HEK293 (cell line): ENCODE measurements around the gene CISD1.

Experiments used
- CTCF ChIA-PET: fragments of 350-600 bp; formaldehyde crosslinking; extraction: SDS; loops from one replicate; lab custom pipeline; 2021; ENCODE audit warnings: antibody characterized with exemption; lab: Yijun Ruan, JAX
- POLR2A ChIA-PET: fragments of 300-600 bp; formaldehyde crosslinking; extraction: SDS; loops from one replicate; lab custom pipeline; 2020; ENCODE audit warnings: antibody characterized with exemption, inconsistent platforms; lab: Yijun Ruan, JAX
- H3K27ac ChIP-seq: fragments of 200-500 bp; sonication (Bioruptor generic); 2 replicates; pipeline ENCODE4 v1.5.1; 2014; ENCODE audit warnings: low read depth, low read length, control low read depth, inconsistent platforms; ENCODE audit errors: extremely low read depth
- H3K36me3 ChIP-seq, 2 experiments: fragments of 200-500 bp in 1 of 2; sonication (Bioruptor generic) in 1 of 2; 1 replicate in 1 of 2; 2 replicates in 1 of 2; pipeline ENCODE4 v1.5.1; 2014 to 2017; ENCODE audit warnings: inconsistent platforms in 2 of 2, low read length in 2 of 2; ENCODE audit not compliant: control insufficient read depth in 2 of 2, insufficient read depth in 1 of 2
- H3K4me1 ChIP-seq: fragments of 200-500 bp; sonication (Bioruptor generic); 2 replicates; pipeline ENCODE4 v1.5.1; 2014; ENCODE audit warnings: mild to moderate bottlenecking, low read length, inconsistent platforms; ENCODE audit not compliant: control insufficient read depth, insufficient read depth
- H3K4me3 ChIP-seq: 2 replicates; pipeline ENCODE4 v1.5.1; 2011; ENCODE audit warnings: low read depth, mild to moderate bottlenecking, control low read depth, low read length, moderate library complexity
- H3K9me3 ChIP-seq: fragments of 200-500 bp; sonication (Bioruptor generic); 2 replicates; pipeline ENCODE4 v1.5.1; 2014; ENCODE audit warnings: low read depth, low read length, inconsistent platforms; ENCODE audit not compliant: control insufficient read depth, insufficient read depth
- GFI1B ChIP-seq: fragments of 450-650 bp; formaldehyde crosslinking; IDR thresholded peaks from 2 replicates; pipeline ENCODE4 v1.5.1; 2016; ENCODE audit warnings: missing biosample characterization, missing genetic modification characterization
- KLF16 ChIP-seq: fragments of 450-650 bp; formaldehyde crosslinking; IDR thresholded peaks from 2 replicates; pipeline ENCODE4 v1.5.1; 2017; ENCODE audit warnings: missing biosample characterization, missing genetic modification characterization
- PBX3 ChIP-seq: sonication (generic); formaldehyde crosslinking; IDR thresholded peaks from 2 replicates; pipeline ENCODE4 v1.8.1; 2022; ENCODE audit warnings: mild to moderate bottlenecking, moderate library complexity, missing genetic modification reagents
- SP7 ChIP-seq: fragments of 450-650 bp; formaldehyde crosslinking; IDR thresholded peaks from 2 replicates; pipeline ENCODE4 v1.5.1; 2016; ENCODE audit warnings: missing biosample characterization, missing genetic modification characterization
- ZBTB11 ChIP-seq: fragments of 450-650 bp; formaldehyde crosslinking; conservative IDR thresholded peaks from 2 replicates; pipeline ENCODE4 v1.5.1; 2016; ENCODE audit warnings: low read depth, missing biosample characterization, missing genetic modification characterization
- ZBTB21 ChIP-seq: fragments of 450-650 bp; formaldehyde crosslinking; IDR thresholded peaks from 2 replicates; pipeline ENCODE4 v1.5.1; 2017; ENCODE audit warnings: missing biosample characterization, missing genetic modification characterization
- ZBTB44 ChIP-seq: fragments of 450-650 bp; IDR thresholded peaks from 2 replicates; pipeline ENCODE4 v1.5.1; 2018; ENCODE audit warnings: missing biosample characterization, mild to moderate bottlenecking, missing genetic modification characterization
- ZNF16 ChIP-seq: fragments of 450-650 bp; formaldehyde crosslinking; IDR thresholded peaks from 2 replicates; pipeline ENCODE4 v1.5.1; 2016; ENCODE audit warnings: low read depth, missing biosample characterization, missing genetic modification characterization
- ZNF211 ChIP-seq: fragments of 450-650 bp; formaldehyde crosslinking; IDR thresholded peaks from 2 replicates; pipeline ENCODE4 v1.5.1; 2016; ENCODE audit warnings: low read depth, missing biosample characterization, missing genetic modification characterization
- ZNF214 ChIP-seq: fragments of 450-650 bp; formaldehyde crosslinking; IDR thresholded peaks from 2 replicates; pipeline ENCODE4 v1.5.1; 2017; ENCODE audit warnings: missing biosample characterization, mild to moderate bottlenecking, missing genetic modification characterization, borderline replicate concordance
- ZNF248 ChIP-seq: fragments of 450-650 bp; formaldehyde crosslinking; IDR thresholded peaks from 2 replicates; pipeline ENCODE4 v1.5.1; 2017; ENCODE audit warnings: missing biosample characterization, missing genetic modification characterization
- ZNF280C ChIP-seq: fragments of 450-650 bp; formaldehyde crosslinking; IDR thresholded peaks from 2 replicates; pipeline ENCODE4 v1.5.1; 2016; ENCODE audit warnings: missing biosample characterization, missing genetic modification characterization
- ZNF426 ChIP-seq: fragments of 450-650 bp; formaldehyde crosslinking; IDR thresholded peaks from 2 replicates; pipeline ENCODE4 v1.5.1; 2017; ENCODE audit warnings: missing biosample characterization, missing genetic modification characterization, mild to moderate bottlenecking, inconsistent platforms, moderate library complexity
- ZNF660 ChIP-seq: fragments of 450-650 bp; IDR thresholded peaks from 2 replicates; pipeline ENCODE4 v1.5.1; 2018; ENCODE audit warnings: missing biosample characterization, mild to moderate bottlenecking, missing genetic modification characterization
- ZNF664 ChIP-seq: fragments of 450-650 bp; formaldehyde crosslinking; IDR thresholded peaks from 2 replicates; pipeline ENCODE4 v1.5.1; 2016; ENCODE audit warnings: missing biosample characterization, missing genetic modification characterization
- ZNF670 ChIP-seq: fragments of 450-650 bp; formaldehyde crosslinking; IDR thresholded peaks from 2 replicates; pipeline ENCODE4 v1.5.1; 2016; ENCODE audit warnings: missing biosample characterization, missing genetic modification characterization, low read depth
- ZNF707 ChIP-seq: fragments of 450-650 bp; formaldehyde crosslinking; IDR thresholded peaks from 2 replicates; pipeline ENCODE4 v1.5.1; 2016; ENCODE audit warnings: missing biosample characterization, missing genetic modification characterization
- ZNF792 ChIP-seq: fragments of 450-650 bp; formaldehyde crosslinking; IDR thresholded peaks from 2 replicates; pipeline ENCODE4 v1.5.1; 2016; ENCODE audit warnings: missing biosample characterization, missing genetic modification characterization

Gene CISD1

GRCh38 chr10:58275261-58275660, 6.3 kb downstream of the CISD1 start (continued):
- no peak for TF ChIP-seq ZBTB11 (tag by site-specific recombination)
- TF ChIP-seq ZNF426 (tag by site-specific recombination): no peak
- TF ChIP-seq ZNF707 (tag by site-specific recombination): no peak
- TF ChIP-seq, all 188 proteins: peak for 0

GRCh38 chr10:58275908-58276307, 6.9 kb downstream of the CISD1 start:
- no peaks in the 10 kb centered on the region for H3K4me1 ChIP-seq
- no peak overlapping the region for H3K27ac ChIP-seq
- no peak overlapping the region for H3K4me3 ChIP-seq
- no peaks in the 10 kb centered on the region for H3K9me3 ChIP-seq
- TF ChIP-seq KLF16 (tag by site-specific recombination) (no peak), ZNF280C (tag by site-specific recombination) (no peak), ZNF16 (no peak), GFI1B (tag by site-specific recombination) (no peak), ZNF248 (tag by site-specific recombination) (no peak)
- peaks cover 8 to 30% of the 10 kb centered on the region in 2 experiments; a peak in 2 of 3 replicates for H3K36me3 ChIP-seq
- CTCF ChIA-PET: interaction anchor here (2.0 kb wide), 1 partner anchor 15 kb away, joined by 8 read pairs; no protein-coding TSS in a partner anchor
- POLR2A ChIA-PET: no interaction called here

- Histone ChIP-seq H3K36me3 (peaks cover 8 to 35% of the 10 kb centered on the region in 2 experiments), H3K4me3 (no peak overlapping the region), H3K27ac (no peak overlapping the region), H3K9me3 (no peaks in the 10 kb centered on the region), H3K4me1 (no peaks in the 10 kb centered on the region)
- ChIA-PET CTCF (interaction anchor here (1.1 kb wide), 2 partner anchors 21 to 106 kb away, joined by 4 to 9 read pairs; no protein-coding TSS in a partner anchor), POLR2A (no interaction called here)
- no peak for TF ChIP-seq ZNF211 (tag by site-specific recombination)
- TF ChIP-seq PBX3 (CRISPR knock-in tag): no peak
- TF ChIP-seq ZBTB44 (tag by site-specific recombination): no peak
- no peak for TF ChIP-seq ZNF664
- no peak for TF ChIP-seq ZBTB21
- TF ChIP-seq SP7 (tag by site-specific recombination): no peak
- TF ChIP-seq ZNF792 (tag by site-specific recombination): no peak
- TF ChIP-seq ZNF660 (tag by site-specific recombination): no peak
- no peak for TF ChIP-seq ZNF670 (tag by site-specific recombination)
- no peak for TF ChIP-seq ZNF214 (tag by site-specific recombination)
These were observed 9.5 kb downstream of the CISD1 start for GRCh38 chr10:58278274-58278961.
